SJCRH30 (cell line): ENCODE measurements around the gene C1RL. TPM values are rescaled to one million over a fixed set of nuclear protein-coding genes. Genes with fewer than 3 reads are reported as not detected.

Experiments
- DNase-seq, 2 experiments: peaks; one replicate each; pipeline ENCODE4 v3.0.0-alpha.2; 2015 to 2020
- H3K27ac ChIP-seq: fragments of 250-450 bp; sonication (Bioruptor Pico); 2 replicates; pipeline ENCODE4 v1.5.1; 2020; ENCODE audit warnings: mild to moderate bottlenecking, moderate library complexity
- H3K27me3 ChIP-seq: fragments of 250-450 bp; sonication (Bioruptor Pico); 2 replicates; pipeline ENCODE4 v1.5.1; 2020; ENCODE audit warnings: mild to moderate bottlenecking, moderate library complexity
- H3K36me3 ChIP-seq: fragments of 250-450 bp; sonication (Bioruptor Pico); 2 replicates; pipeline ENCODE4 v1.5.1; 2020; ENCODE audit warnings: mild to moderate bottlenecking, moderate library complexity
- H3K4me1 ChIP-seq: fragments of 250-450 bp; sonication (Bioruptor Pico); 2 replicates; pipeline ENCODE4 v1.5.1; 2020; ENCODE audit warnings: mild to moderate bottlenecking, moderate library complexity
- H3K4me3 ChIP-seq: fragments of 250-450 bp; sonication (Bioruptor Pico); 2 replicates; pipeline ENCODE4 v1.5.1; 2020; ENCODE audit warnings: mild to moderate bottlenecking, moderate library complexity
- H3K9me3 ChIP-seq: fragments of 250-450 bp; sonication (Bioruptor Pico); replicated peaks from 2 replicates; pipeline ENCODE4 v1.5.1; 2020; ENCODE audit warnings: mild to moderate bottlenecking, moderate library complexity
- total RNA-seq: library from RNA; depleted of rRNA; stranded (reverse); fragments of >200 nt; shearing (Covaris generic); gene quantifications from 2 replicates; pipeline ENCODE4 v1.2.3, GENCODE V29; 2014

The C1RL gene
- total RNA-seq, 1 experiment from 2014 or later, result 4.7 TPM

DNA sequence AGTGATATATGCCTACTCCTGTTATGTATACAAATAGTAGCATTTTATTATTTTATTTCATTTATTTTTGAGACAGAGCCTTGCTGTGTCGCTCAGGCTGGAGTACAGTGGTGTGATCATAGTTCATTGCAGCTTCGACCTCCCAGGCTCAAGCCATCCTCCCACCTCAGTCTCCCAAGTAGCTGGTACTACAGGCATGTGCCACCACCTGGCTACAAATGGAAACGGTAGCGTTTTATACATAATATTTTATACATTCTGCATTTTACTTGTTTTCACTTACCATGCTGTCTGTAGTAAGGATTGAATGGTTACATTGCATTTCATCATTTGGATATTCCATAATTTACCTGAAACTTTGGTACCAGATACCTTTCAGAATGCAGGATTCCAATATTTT is 30.9 kb downstream of the C1RL start:
- Histone ChIP-seq H3K9me3 (no peaks in the 10 kb centered on the region), H3K27ac (no peak overlapping the region), H3K27me3 (peaks cover 8% of the 10 kb centered on the region; the same call in 1 of the 2 replicates), H3K4me1 (no peaks in the 10 kb centered on the region; the same call in 1 of the 2 replicates), H3K36me3 (no peaks in the 10 kb centered on the region), H3K4me3 (no peak overlapping the region)
- no peak for DNase-seq

DNA sequence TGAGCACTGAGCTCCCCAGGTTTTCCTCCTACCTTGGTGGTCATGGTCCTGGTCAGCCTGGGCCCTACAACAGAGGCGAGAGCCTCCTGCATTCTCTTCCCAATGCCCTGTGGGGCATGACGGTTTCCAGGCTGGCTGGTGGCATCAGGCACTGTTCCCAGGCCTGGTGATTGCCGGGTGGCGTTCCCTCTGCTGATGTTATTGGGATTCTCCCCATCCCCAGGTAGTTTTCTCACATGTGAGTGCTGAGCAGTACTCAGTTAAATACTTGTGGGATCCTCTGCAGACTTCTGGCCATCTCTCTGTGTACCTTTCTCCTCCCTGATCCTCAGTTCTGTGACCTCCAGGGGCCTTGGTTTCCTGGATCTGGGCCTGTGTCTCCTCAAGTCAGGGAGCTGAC is 32.5 kb downstream of the C1RL start:
- DNase-seq, result no peak
- Histone ChIP-seq H3K4me1 (no peaks in the 10 kb centered on the region; the same call in 1 of the 2 replicates), H3K27ac (no peak overlapping the region), H3K27me3 (peaks cover 13% of the 10 kb centered on the region; the same call in 1 of the 2 replicates), H3K9me3 (no peaks in the 10 kb centered on the region; the same call in 1 of the 2 replicates), H3K36me3 (no peaks in the 10 kb centered on the region), H3K4me3 (no peak overlapping the region)

DNA sequence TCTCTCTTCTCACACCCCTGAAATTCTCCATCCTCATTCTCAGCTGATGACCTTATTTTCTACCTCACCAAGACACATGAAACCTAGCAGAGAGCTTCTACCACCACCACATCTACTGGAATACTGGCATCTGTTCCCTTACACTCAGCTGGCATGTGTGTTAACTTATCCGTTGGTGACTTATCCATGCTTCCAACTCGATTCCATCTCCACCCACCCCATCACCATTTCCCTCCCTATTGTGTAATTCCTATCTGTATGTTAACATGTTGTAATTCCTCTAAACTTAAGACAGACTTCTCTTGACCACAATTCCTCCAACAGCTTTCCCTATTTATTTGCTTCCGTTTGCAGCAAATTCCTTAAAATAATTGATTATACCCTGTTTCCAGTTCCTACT is 33.1 kb downstream of the C1RL start:
- Histone ChIP-seq H3K27me3 (peaks cover 13% of the 10 kb centered on the region; the same call in 1 of the 2 replicates), H3K36me3 (no peaks in the 10 kb centered on the region), H3K4me1 (no peaks in the 10 kb centered on the region; the same call in 1 of the 2 replicates), H3K27ac (no peak overlapping the region), H3K4me3 (no peak overlapping the region), H3K9me3 (no peaks in the 10 kb centered on the region; the same call in 1 of the 2 replicates)
- DNase-seq, result no peak

DNA sequence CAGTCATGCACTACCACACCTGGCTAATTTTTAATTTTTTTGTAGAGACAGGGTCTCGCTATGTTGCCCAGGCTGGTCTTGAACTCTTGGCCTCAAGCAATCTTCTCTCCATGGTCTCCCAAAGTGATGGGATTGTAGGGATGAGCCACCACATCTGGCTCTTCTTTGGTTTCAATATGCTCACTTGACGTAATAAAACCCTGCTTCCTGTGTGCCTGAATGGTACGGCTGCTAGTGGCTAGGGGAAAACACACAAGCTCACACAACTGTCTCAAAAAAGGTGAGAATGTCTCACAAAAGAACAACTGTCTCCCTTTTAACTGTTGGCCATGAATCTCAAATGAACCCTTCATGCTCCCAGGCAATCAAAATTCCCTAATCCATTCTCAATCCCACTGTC is 33.5 kb downstream of the C1RL start:
- H3K4me1 ChIP-seq, result no peaks in the 10 kb centered on the region; the same call in 1 of the 2 replicates
- DNase-seq, result no peak
- H3K27ac ChIP-seq, result no peak overlapping the region
- H3K27me3 ChIP-seq, result peaks cover 13% of the 10 kb centered on the region; the same call in 1 of the 2 replicates
- no peaks in the 10 kb centered on the region for H3K36me3 ChIP-seq
- H3K4me3 ChIP-seq, result no peak overlapping the region
- H3K9me3 ChIP-seq, result no peaks in the 10 kb centered on the region; the same call in 1 of the 2 replicates

DNA sequence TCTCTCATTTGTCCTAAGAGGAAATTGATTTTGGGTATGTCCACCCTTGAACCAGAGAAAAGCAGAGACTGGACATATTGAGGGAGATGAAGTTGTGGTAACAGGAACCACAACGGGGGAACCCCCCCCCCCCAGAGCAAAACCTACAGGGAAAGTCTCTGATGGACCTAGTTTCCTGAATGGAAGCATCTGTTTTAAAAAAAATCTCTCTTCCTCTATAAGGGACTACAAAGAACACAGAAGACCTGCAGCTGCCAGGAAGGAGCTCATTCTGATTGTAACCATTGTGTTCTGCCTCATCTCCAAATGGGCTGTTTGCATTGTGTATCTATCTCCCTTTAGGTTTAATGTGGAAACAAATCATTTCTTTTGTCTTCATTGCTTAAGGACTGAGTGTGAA is 35.1 kb downstream of the C1RL start:
- H3K4me1 ChIP-seq, result no peaks in the 10 kb centered on the region; the same call in 1 of the 2 replicates
- H3K4me3 ChIP-seq, result no peak overlapping the region
- H3K36me3 ChIP-seq, result no peaks in the 10 kb centered on the region
- DNase-seq, result no peak
- peaks cover 17% of the 10 kb centered on the region; the same call in 1 of the 2 replicates for H3K27me3 ChIP-seq
- no peak overlapping the region for H3K27ac ChIP-seq
- no peaks in the 10 kb centered on the region; the same call in 1 of the 2 replicates for H3K9me3 ChIP-seq

DNA sequence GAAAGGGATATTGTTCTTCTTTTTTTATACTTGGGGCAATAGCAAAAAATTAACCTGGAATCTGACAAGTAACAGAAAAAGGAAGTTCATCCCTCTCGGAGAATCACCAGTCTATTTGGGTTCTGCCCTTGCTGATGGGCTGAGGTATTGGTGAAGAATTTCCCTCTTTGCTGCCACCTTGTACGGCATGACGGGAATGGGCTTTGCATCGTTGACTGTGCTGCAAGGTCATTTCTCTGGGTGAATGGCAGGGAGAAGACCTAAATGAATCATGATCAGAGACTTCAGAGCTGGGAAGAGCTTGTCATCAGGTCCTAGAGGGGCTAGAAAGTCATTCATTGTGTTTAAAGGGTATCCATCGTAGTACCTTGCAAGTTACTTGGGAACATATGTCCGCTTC is 36.5 kb downstream of the C1RL start:
- Histone ChIP-seq H3K36me3 (no peaks in the 10 kb centered on the region), H3K4me1 (no peaks in the 10 kb centered on the region), H3K4me3 (no peak overlapping the region), H3K9me3 (no peaks in the 10 kb centered on the region; the same call in 1 of the 2 replicates), H3K27me3 (peaks cover 20% of the 10 kb centered on the region; the same call in 1 of the 2 replicates), H3K27ac (no peak overlapping the region)
- no peak for DNase-seq

DNA sequence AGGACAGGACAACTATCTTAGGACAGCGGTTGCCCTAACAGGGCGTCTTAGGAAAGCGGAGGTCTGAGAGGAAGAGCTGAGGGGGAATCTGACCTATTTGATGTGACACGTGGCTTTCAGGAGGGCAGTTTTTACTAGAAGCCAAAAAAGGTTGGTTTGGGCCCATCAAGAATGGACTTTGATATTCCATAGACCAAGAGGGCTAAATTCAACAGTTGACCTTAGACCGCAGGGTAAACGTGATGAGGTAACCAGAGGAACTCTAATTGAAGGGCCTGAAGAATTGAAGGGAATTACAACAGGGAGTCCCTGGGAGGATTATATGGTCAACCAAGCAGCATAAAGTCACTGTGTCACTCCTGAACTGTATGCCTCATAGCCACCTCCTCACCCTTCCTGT is 37.0 kb downstream of the C1RL start:
- Histone ChIP-seq H3K9me3 (no peaks in the 10 kb centered on the region; the same call in 1 of the 2 replicates), H3K27me3 (peaks cover 20% of the 10 kb centered on the region; the same call in 1 of the 2 replicates), H3K4me1 (no peaks in the 10 kb centered on the region), H3K36me3 (no peaks in the 10 kb centered on the region), H3K4me3 (no peak overlapping the region), H3K27ac (no peak overlapping the region)
- DNase-seq, result no peak

DNA sequence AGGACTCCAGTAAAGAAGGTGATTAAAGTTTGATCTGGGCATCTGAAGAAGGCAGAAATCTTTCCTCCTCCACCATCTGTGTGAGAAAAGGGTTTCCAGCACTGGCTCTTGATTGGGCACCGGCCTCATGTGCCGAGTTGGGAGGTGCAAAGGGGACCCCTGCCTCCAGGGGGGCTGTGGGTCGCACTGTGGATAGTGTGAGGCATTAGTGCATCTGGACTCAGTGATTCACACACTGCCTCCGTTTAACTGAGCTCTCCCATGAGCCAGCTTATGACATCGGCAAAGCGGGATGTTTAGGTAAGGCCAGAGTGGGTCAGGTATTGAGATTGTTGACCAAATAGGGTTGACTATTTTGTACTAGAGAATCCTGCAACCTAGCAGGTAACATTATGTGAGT is 39.6 kb downstream of the C1RL start:
- no peak for DNase-seq
- no peaks in the 10 kb centered on the region for H3K36me3 ChIP-seq
- H3K27ac ChIP-seq, result no peak overlapping the region
- peaks cover 17% of the 10 kb centered on the region; the same call in 1 of the 2 replicates for H3K27me3 ChIP-seq
- H3K4me1 ChIP-seq, result no peaks in the 10 kb centered on the region
- no peaks in the 10 kb centered on the region; the same call in 1 of the 2 replicates for H3K9me3 ChIP-seq
- no peak overlapping the region for H3K4me3 ChIP-seq

DNA sequence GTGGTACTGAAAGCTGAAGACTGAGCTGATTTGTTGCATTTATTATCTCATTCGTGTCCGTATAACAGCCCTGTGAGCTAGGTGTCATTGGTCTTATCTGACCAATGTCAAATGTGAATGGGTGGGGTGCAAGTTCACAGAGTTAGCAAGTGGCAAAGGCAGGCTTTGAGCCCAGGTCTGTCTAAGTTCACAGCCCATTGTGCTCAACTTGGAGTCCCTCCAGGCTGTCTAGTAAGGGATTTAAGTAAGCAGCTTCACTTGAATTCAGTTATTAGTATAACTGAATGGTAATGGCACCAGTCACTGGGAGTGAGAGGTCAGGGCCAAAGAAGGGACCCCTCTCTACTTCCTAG is 40.0 kb downstream of the C1RL start:
- no peak for DNase-seq
- H3K27ac ChIP-seq, result no peak overlapping the region
- no peak overlapping the region for H3K4me3 ChIP-seq
- H3K9me3 ChIP-seq, result no peaks in the 10 kb centered on the region; the same call in 1 of the 2 replicates
- no peaks in the 10 kb centered on the region for H3K4me1 ChIP-seq
- peaks cover 17% of the 10 kb centered on the region; the same call in 1 of the 2 replicates for H3K27me3 ChIP-seq
- no peaks in the 10 kb centered on the region for H3K36me3 ChIP-seq

DNA sequence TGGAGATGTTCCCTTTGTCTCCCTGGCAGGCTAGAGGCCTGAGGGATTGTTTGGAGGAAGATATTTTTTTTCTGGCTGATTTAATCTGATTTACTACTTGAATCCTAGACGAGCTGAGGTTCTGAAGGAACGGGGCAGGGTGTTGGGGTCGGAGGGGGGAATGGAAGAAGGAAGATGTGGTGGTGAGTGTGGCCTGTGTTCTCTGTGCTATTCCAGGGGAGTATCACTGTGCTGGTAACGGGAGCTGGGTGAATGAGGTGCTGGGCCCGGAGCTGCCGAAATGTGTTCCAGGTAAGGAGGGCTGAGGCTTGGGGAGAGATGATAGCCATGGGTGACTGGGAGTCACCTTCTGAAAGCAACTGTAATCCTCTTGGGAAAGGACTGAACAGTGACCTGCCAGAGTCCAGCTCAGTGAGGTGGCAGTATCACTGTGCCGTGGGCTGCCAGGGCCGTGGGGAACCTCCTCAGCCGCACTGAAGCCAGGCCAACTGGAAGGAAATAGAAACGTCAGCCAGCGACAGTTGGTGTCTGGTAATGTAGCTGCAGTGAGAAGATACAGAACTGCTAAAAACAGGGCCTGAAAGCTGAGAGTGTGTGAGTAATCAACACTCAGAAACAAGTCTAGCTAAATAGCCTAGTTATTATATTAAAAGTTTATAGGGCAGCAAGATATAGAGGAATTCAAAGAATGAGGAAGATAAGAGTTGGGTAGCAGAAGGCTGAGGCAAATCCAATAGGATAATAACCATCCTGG is 40.6 kb downstream of the C1RL start:
- Histone ChIP-seq H3K4me1 (no peaks in the 10 kb centered on the region), H3K4me3 (no peak overlapping the region), H3K27ac (no peak overlapping the region), H3K36me3 (no peaks in the 10 kb centered on the region), H3K9me3 (no peaks in the 10 kb centered on the region; the same call in 1 of the 2 replicates), H3K27me3 (peaks cover 11% of the 10 kb centered on the region; the same call in 1 of the 2 replicates)
- no peak for DNase-seq

DNA sequence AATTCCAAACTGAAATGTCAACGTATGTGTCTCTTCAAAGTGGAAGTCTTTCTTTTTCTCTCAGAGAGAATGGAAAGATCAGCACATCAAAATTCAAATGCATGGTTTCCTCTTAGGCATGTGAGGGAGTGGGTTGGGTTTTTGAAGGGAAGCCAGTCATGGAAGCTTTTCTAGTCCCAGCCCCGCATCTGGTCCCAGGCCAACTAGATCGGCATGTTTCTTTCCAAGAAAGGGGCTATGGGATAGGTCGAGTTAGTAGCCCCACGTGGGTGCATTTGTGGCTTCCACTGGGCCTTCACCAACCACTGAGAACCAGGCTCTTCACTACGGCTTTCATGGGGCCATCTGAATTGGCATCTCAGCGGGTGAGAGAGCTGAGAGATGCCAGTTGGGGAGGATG is 41.9 kb downstream of the C1RL start:
- Histone ChIP-seq H3K27ac (no peak overlapping the region), H3K27me3 (peaks cover 12% of the 10 kb centered on the region), H3K4me1 (no peaks in the 10 kb centered on the region), H3K36me3 (no peaks in the 10 kb centered on the region), H3K9me3 (no peaks in the 10 kb centered on the region), H3K4me3 (no peak overlapping the region)
- no peak for DNase-seq

DNA sequence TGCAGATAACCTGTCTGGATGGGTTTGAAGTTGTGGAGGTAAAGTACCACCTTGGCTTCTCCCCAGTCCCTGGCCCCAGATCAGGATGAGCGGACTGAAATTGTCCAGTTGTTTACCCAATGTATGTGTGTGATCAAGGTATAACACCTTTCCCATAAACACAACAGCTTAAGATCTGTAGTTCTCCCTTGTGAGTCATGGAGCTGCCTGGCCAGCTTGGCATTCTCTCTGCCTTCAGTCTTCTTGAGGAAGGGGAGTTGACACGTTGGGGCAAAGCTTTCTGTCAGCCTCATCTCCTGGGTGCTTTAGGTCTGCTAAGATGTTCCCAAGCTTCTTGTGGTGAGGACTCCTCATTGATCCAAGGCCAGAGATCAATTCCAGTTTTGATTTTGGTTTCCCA is 42.4 kb downstream of the C1RL start:
- Histone ChIP-seq H3K36me3 (no peaks in the 10 kb centered on the region), H3K27me3 (peaks cover 9% of the 10 kb centered on the region), H3K27ac (no peak overlapping the region), H3K4me1 (no peaks in the 10 kb centered on the region), H3K9me3 (no peaks in the 10 kb centered on the region), H3K4me3 (no peak overlapping the region)
- no peak for DNase-seq

DNA sequence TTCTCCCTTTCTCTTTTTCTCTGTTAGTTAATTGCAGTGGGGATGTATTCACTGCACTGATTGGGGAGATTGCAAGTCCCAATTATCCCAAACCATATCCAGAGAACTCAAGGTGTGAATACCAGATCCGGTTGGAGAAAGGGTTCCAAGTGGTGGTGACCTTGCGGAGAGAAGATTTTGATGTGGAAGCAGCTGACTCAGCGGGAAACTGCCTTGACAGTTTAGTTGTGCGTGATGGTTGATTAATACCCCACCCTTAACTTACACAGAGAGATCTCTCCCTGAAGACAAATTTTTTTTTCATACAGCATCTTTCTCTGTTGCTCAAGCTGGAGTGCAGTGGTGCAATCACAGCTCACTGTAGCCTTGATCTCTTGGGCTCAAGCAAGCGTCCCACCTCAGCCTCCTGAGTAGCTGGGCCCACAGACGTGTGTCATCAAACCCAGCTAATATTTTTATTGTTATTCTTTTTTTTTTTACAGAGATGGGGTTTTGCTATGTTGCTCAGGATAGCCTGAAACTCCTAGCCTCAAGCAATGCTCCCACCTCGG is 43.9 kb downstream of the C1RL start:
- no peak overlapping the region for H3K4me3 ChIP-seq
- DNase-seq, result no peak
- H3K4me1 ChIP-seq, result no peaks in the 10 kb centered on the region
- no peak overlapping the region for H3K27ac ChIP-seq
- H3K9me3 ChIP-seq, result no peaks in the 10 kb centered on the region
- H3K36me3 ChIP-seq, result no peaks in the 10 kb centered on the region
- H3K27me3 ChIP-seq, result peaks cover 19% of the 10 kb centered on the region

DNA sequence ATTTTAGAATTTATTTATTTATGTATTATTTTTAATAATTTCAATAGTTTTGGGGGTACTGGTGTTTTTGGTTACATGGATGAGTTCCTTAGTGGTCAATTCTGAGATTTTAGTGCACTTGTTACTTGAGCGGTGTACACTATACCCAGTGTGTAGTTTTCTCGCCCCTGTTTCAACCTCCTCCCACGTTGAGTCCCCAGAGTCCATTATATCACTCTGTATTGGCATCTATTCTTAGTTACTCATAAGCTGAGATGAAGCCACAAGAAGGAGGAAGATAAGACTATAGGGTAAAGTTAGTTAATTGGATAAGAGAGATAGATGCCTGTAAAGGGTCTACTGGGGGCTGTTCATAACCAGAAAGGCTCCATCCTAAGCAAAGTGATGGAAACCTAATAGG is 44.5 kb downstream of the C1RL start:
- Histone ChIP-seq H3K4me1 (no peaks in the 10 kb centered on the region), H3K27ac (no peak overlapping the region), H3K9me3 (no peaks in the 10 kb centered on the region), H3K4me3 (no peak overlapping the region), H3K27me3 (peaks cover 23% of the 10 kb centered on the region), H3K36me3 (no peaks in the 10 kb centered on the region)
- no peak for DNase-seq

DNA sequence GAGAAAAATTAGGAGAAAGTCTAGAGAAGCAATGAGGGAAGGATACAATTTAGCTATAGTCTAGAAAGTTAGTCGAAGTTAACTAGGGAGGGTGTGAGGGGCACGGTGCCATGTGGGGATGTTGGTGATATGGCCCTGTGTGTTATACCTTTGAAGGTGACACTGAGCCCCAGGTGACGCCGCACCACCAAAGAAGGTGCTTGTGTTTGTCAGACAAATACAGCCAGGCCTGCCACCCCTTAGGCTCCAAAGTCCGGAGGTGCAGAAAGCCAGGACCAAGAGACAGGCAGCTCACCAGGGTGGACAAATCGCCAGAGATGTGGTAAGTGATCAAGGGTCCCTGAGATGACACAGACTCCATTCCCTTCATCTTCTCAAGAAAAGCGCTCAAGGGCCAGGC is 47.4 kb downstream of the C1RL start:
- no peaks in the 10 kb centered on the region for H3K36me3 ChIP-seq
- no peak overlapping the region for H3K27ac ChIP-seq
- H3K9me3 ChIP-seq, result no peaks in the 10 kb centered on the region
- peaks cover 18% of the 10 kb centered on the region for H3K27me3 ChIP-seq
- no peak for DNase-seq
- no peaks in the 10 kb centered on the region for H3K4me1 ChIP-seq
- H3K4me3 ChIP-seq, result no peak overlapping the region
